ENCODE measurements around the gene PDXK.

Gene PDXK

GRCh38 chr21:43794857-43795256 lies 75.9 kb downstream of the PDXK start:
- TF ChIP-seq, protein P1, sequence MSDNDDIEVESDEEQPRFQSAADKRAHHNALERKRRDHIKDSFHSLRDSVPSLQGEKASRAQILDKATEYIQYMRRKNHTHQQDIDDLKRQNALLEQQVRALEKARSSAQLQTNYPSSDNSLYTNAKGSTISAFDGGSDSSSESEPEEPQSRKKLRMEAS (IDR thresholded peaks at IDR 0.05), result no peak
- TF ChIP-seq TEAD4 (IDR thresholded peaks at IDR 0.05) (no peak), YY1 (IDR thresholded peaks at IDR 0.05; ENCODE audit: low read depth) (no peak), EGR1 (IDR thresholded peaks at IDR 0.05) (no peak), TAF1 (IDR thresholded peaks at IDR 0.05; ENCODE audit: low read depth) (no peak), ZBTB7A (IDR thresholded peaks at IDR 0.05; ENCODE audit: low read depth) (no peak), RAD21 (IDR thresholded peaks at IDR 0.05; ENCODE audit: low read depth) (no peak), TCF12 (IDR thresholded peaks at IDR 0.05; ENCODE audit: low read depth) (no peak), CEBPB (IDR thresholded peaks at IDR 0.05) (no peak)
- TF ChIP-seq, protein P2, sequence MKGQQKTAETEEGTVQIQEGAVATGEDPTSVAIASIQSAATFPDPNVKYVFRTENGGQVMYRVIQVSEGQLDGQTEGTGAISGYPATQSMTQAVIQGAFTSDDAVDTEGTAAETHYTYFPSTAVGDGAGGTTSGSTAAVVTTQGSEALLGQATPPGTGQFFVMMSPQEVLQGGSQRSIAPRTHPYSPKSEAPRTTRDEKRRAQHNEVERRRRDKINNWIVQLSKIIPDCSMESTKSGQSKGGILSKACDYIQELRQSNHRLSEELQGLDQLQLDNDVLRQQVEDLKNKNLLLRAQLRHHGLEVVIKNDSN (IDR thresholded peaks at IDR 0.05), result no peak

- TF ChIP-seq, protein P1 (IDR thresholded peaks at IDR 0.05), result no peak
- TF ChIP-seq TEAD4 (IDR thresholded peaks at IDR 0.05) (no peak), EGR1 (IDR thresholded peaks at IDR 0.05) (no peak)
These were observed 78.5 kb downstream of the PDXK start for GRCh38 chr21:43797415-43797814.

- TF ChIP-seq, protein P3, sequence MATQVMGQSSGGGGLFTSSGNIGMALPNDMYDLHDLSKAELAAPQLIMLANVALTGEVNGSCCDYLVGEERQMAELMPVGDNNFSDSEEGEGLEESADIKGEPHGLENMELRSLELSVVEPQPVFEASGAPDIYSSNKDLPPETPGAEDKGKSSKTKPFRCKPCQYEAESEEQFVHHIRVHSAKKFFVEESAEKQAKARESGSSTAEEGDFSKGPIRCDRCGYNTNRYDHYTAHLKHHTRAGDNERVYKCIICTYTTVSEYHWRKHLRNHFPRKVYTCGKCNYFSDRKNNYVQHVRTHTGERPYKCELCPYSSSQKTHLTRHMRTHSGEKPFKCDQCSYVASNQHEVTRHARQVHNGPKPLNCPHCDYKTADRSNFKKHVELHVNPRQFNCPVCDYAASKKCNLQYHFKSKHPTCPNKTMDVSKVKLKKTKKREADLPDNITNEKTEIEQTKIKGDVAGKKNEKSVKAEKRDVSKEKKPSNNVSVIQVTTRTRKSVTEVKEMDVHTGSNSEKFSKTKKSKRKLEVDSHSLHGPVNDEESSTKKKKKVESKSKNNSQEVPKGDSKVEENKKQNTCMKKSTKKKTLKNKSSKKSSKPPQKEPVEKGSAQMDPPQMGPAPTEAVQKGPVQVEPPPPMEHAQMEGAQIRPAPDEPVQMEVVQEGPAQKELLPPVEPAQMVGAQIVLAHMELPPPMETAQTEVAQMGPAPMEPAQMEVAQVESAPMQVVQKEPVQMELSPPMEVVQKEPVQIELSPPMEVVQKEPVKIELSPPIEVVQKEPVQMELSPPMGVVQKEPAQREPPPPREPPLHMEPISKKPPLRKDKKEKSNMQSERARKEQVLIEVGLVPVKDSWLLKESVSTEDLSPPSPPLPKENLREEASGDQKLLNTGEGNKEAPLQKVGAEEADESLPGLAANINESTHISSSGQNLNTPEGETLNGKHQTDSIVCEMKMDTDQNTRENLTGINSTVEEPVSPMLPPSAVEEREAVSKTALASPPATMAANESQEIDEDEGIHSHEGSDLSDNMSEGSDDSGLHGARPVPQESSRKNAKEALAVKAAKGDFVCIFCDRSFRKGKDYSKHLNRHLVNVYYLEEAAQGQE (IDR thresholded peaks at IDR 0.05; ENCODE audit: low read depth), result no peak
- TF ChIP-seq FOXM1 (IDR thresholded peaks at IDR 0.05; ENCODE audit: borderline replicate concordance, low read depth), result no peak
- TF ChIP-seq NFIC (IDR thresholded peaks at IDR 0.05), result no peak
- TF ChIP-seq TEAD4 (IDR thresholded peaks at IDR 0.05), result no peak
- TF ChIP-seq, protein P2 (IDR thresholded peaks at IDR 0.05), result no peak
- TF ChIP-seq EGR1 (IDR thresholded peaks at IDR 0.05), result no peak
- no peak for TF ChIP-seq TCF12 (IDR thresholded peaks at IDR 0.05; ENCODE audit: low read depth)
- TF ChIP-seq CEBPB (IDR thresholded peaks at IDR 0.05), result no peak
- TF ChIP-seq, protein P1 (IDR thresholded peaks at IDR 0.05), result no peak
- no peak for TF ChIP-seq TAF1 (IDR thresholded peaks at IDR 0.05; ENCODE audit: low read depth)
These were observed 79.2 kb downstream of the PDXK start for GRCh38 chr21:43797925-43798715.

GRCh38 chr21:43799301-43799840 lies 80.4 kb downstream of the PDXK start:
- no peak for TF ChIP-seq CEBPB (IDR thresholded peaks at IDR 0.05)
- TF ChIP-seq TEAD4 (IDR thresholded peaks at IDR 0.05), result no peak
- no peak for TF ChIP-seq CREB1 (IDR thresholded peaks at IDR 0.05; ENCODE audit: low read depth)
- TF ChIP-seq YY1 (IDR thresholded peaks at IDR 0.05; ENCODE audit: low read depth), result no peak
- TF ChIP-seq, protein P2 (IDR thresholded peaks at IDR 0.05), result no peak
- no peak for TF ChIP-seq RAD21 (IDR thresholded peaks at IDR 0.05; ENCODE audit: low read depth)
- no peak for TF ChIP-seq FOXM1 (IDR thresholded peaks at IDR 0.05; ENCODE audit: borderline replicate concordance, low read depth)
- TF ChIP-seq NFIC (IDR thresholded peaks at IDR 0.05), result no peak
- TF ChIP-seq EP300 (IDR thresholded peaks at IDR 0.05; ENCODE audit: borderline replicate concordance), result no peak

DNA sequence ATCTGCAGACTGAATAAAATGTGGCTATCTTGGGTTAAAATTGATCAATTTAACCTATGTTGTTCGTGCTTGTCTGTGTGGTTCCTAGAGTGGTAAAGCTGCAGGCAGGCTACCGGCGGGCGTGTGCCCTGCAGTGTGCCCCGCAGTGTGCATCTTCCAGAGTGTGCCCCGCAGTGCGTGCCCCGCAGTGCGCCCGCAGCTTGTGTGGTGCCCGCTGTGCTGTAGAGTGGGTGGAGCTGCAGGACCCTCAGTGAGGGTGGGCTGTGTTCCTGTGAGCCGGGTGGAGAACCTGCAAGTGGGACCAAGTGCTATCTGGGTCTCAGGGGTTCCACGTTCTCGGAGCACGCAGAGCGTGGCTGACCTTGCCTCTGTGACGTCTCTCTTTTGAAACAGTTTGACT lies 81.2 kb downstream of the PDXK start:
- TF ChIP-seq, protein P1 (IDR thresholded peaks at IDR 0.05), result no peak
- TF ChIP-seq TEAD4 (IDR thresholded peaks at IDR 0.05) (no peak), TAF1 (IDR thresholded peaks at IDR 0.05; ENCODE audit: low read depth) (no peak), FOXM1 (IDR thresholded peaks at IDR 0.05; ENCODE audit: borderline replicate concordance, low read depth) (no peak), ZBTB7A (IDR thresholded peaks at IDR 0.05; ENCODE audit: low read depth) (no peak), CREB1 (IDR thresholded peaks at IDR 0.05; ENCODE audit: low read depth) (no peak), CEBPB (IDR thresholded peaks at IDR 0.05) (no peak), YY1 (IDR thresholded peaks at IDR 0.05; ENCODE audit: low read depth) (no peak), EGR1 (IDR thresholded peaks at IDR 0.05) (no peak), TCF12 (IDR thresholded peaks at IDR 0.05; ENCODE audit: low read depth) (no peak), NFIC (IDR thresholded peaks at IDR 0.05) (no peak)
- TF ChIP-seq, protein P2 (IDR thresholded peaks at IDR 0.05), result no peak

GRCh38 chr21:43800566-43800965 lies 81.6 kb downstream of the PDXK start:
- TF ChIP-seq EGR1 (IDR thresholded peaks at IDR 0.05), result no peak
- TF ChIP-seq RAD21 (IDR thresholded peaks at IDR 0.05; ENCODE audit: low read depth), result no peak
- TF ChIP-seq EP300 (IDR thresholded peaks at IDR 0.05; ENCODE audit: borderline replicate concordance), result no peak
- TF ChIP-seq, protein P1 (IDR thresholded peaks at IDR 0.05), result no peak
- no peak for TF ChIP-seq TAF1 (IDR thresholded peaks at IDR 0.05; ENCODE audit: low read depth)
- no peak for TF ChIP-seq TCF12 (IDR thresholded peaks at IDR 0.05; ENCODE audit: low read depth)
- TF ChIP-seq FOXM1 (IDR thresholded peaks at IDR 0.05; ENCODE audit: borderline replicate concordance, low read depth), result no peak
- no peak for TF ChIP-seq NFIC (IDR thresholded peaks at IDR 0.05)
- TF ChIP-seq YY1 (IDR thresholded peaks at IDR 0.05; ENCODE audit: low read depth), result no peak

Data from Ishikawa (cell line).